Head of caudate nucleus (tissue), 42 donors: ENCODE results near the gene GPR101.
"Not testable (repeated sequence)": the region's sequence is repeated elsewhere in the genome, so short reads cannot be mapped to it uniquely, and the experiment has no call there.

ENCODE experiments used
- DNase-seq, 42 donors: peaks; one replicate each; pipeline versions ENCODE4 v3.0.0 to v3.0.0-alpha.2; 2020 to 2021; ENCODE audit warnings: mixed read lengths in 7 of 42
- intact Hi-C: fragments of 100-400 bp; cut with DNase I; formaldehyde crosslinking; loops from one replicate; pipeline ENCODE4 v1.15.0; 2022

The GPR101 gene

GRCh38 chrX:137031039-137031438 lies 2.8 kb downstream of the GPR101 start:
- DNase-seq: no peak
- intact Hi-C loops: no loop called here

- intact Hi-C loops: no loop called here
- DNase-seq: no peak
Measured at GRCh38 chrX:137028699-137029098, 5.1 kb downstream of the GPR101 start.

DNA sequence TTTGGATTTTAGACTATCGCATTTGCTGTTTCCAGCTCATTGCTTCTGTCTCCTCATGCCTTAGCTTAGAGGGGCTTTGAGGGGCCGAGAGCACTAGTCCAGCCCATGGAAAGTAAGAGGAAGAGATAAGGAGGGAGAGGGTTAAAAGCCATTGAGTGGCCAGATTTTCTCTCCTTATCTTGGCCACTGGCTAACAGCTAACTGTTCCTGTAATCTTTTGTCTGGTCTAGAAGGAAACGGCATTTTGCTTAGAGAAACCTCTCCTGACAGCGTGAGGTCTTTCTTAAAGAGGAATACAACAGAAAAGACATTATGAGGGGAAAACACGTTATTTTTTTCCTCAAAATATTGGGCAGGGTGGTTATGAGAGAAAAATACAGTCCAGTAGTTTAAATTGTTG lies 7.9 kb downstream of the GPR101 start:
- intact Hi-C loops: no loop called here

GRCh38 chrX:137000236-137000635 lies 33.6 kb downstream of the GPR101 start:
- intact Hi-C loops, DNase-seq: not testable (repeated sequence)

More for the DNA sequence above, 7.9 kb downstream of the GPR101 start:
- DNase-seq: no peak

DNA sequence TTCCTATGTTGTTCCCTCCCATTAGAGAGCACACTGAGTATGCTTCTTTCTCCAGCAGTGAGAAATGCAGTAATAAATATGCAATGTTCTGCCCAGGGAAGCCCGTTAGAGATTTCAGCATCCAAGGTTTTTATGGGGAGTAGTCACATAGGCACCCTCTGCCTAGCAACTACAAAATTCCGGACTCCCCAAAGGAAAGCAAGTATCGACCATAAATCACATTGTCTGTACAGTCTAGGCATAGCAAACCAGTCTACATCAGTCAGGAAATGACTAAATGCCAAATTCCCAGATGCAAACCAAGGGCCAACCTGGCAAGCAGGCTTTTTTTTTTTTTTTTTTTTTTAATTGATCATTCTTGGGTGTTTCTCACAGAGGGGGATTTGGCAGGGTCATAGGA lies 34.8 kb downstream of the GPR101 start:
- intact Hi-C loops: no loop called here
- no peak for DNase-seq
